GM18517 (cell line): ENCODE measurements around the gene STYXL1.
A peak's percentile ranks its signal among the peaks of the same experiment; 100 is the strongest.
"Not testable (repeated sequence)": the region's sequence is repeated elsewhere in the genome, so short reads cannot be mapped to it uniquely, and the experiment has no call there.

ENCODE experiments used
- ATAC-seq: cut with Tn5 transposase; IDR thresholded peaks from one replicate; pipeline ENCODE4 v1.9.1; 2021; ENCODE audit warnings: mild to moderate bottlenecking, moderate library complexity; ENCODE audit not compliant: unreplicated experiment

The STYXL1 gene, protein sequence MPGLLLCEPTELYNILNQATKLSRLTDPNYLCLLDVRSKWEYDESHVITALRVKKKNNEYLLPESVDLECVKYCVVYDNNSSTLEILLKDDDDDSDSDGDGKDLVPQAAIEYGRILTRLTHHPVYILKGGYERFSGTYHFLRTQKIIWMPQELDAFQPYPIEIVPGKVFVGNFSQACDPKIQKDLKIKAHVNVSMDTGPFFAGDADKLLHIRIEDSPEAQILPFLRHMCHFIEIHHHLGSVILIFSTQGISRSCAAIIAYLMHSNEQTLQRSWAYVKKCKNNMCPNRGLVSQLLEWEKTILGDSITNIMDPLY

DNA sequence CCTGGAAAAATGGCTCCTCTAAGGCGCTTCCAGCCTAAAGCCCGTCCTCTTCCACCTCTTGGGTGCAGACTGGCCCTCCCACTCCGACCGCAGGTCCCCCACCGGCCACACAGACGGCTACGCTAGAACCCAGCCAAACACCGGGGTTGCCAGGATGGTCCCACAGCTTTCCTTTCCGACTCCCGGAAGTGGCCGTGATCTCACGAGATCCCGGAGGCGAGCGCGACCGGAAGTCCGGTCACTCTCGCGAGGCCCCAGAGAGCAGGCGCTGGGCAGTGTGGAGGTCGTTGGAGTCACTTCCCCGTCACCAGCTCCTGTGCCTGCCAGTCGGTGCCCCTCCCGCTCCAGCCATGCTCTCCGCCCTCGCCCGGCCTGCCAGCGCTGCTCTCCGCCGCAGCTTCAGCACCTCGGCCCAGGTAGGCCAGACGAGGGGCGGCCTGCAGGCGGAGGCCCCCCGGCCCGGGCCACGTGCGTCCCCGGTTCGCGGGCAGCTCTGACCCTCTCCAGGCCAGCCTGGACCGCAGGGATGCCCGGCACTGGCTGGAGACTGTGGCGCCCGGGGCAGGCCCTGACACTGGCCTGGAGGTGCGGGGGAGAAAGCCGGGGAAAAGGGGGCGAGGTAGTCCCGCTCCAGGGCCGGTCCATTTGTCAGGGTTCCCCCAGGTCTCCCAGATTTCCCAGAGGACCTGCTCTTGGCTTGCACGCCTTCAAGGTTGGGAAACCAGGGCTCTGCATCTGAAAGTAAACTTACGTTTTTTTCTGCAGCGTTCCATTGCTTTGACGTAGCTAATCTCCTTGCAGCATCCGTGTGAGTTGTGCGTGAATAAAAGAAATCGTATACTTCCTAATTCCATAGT lies at the start of gene STYXL1, which contains the start of gene MDH2:
TSS of gene STYXL1 (minus strand) at position 190 of the 857 bp plus-strand sequence. CDS start 17,477 bp downstream, outside the sequence.
TSS of gene MDH2 (plus strand) at position 296 of the 857 bp plus-strand sequence. CDS start at position 351, 55 bp downstream.
- ATAC-seq: peak; percentile 93

DNA sequence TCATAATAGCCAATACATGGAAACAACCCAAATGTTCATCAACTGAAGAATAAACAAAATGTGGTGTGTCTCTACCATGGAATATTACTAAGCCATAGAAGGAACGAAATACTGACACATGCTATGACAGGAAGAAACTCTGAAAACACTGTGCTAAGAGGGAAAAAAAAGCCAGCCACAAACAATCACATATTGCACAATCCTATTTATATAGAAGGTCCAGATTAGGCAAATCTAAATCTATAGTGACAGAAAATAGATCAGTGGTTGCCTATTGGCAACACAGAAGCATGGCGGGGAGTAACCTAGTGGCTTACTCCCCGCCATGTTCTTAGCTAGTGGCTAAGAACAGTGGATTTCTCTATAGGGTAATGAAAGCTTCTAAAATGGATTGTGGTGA lies 48.1 kb upstream of the STYXL1 start:
- ATAC-seq: no peak

DNA sequence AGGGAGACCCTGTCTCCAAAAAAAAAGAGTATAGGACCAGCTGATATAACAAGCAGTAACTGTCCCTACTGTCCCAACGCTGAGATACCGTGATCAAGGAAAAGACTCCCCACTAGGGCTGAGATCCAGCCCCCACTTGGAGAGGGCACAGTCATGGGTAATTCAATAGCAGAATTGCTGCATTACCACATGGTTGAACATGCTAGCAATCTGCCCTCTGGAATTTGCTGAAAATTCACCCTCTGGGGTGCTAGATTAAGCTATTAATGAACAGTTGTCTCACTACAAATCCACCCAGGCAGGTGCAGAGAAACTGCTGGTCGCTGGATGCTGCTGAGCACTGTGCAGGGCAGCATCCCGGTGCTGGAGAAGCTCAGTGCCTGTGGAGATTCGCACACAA lies 46.5 kb upstream of the STYXL1 start:
- ATAC-seq: not testable (repeated sequence)

DNA sequence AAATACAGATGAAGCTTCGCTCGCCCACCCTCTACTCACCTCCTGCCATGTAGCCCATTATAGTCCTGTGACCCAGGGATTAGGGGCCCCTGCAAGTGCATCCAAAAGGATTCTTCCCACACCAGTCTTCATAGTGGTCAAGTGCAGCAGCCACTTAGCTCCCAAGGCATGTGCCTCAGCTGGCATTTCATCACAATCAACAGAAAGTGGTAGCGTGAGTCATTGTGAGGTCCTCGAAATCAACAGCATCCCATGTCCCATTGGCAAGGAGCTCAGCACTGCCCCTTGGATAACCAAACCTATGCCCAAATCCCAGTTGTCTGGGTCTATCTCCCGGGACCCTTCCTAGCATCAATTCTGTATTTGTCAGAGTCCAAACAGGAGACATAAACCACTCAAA lies 45.7 kb upstream of the STYXL1 start:
- not testable (repeated sequence) for ATAC-seq

DNA sequence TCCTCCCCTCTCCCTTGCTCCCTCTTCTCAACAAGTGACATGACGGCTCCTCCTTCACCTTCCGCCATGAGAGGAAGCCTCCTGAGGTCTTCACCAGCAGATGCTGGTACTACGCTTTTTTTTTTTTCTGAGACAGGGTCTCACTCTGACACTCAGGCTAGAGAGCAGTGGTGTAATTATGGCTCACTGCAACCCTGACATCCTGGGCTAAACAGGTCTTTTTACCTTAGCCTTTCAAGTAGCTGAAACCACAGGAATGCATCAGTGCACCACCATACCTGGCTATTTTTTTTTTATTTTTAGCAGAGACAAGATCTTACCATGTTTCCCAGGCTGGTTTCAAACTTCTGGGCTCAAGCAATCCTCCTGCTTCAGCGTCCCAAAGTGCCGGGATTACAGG lies 43.7 kb upstream of the STYXL1 start:
- ATAC-seq: no peak

DNA sequence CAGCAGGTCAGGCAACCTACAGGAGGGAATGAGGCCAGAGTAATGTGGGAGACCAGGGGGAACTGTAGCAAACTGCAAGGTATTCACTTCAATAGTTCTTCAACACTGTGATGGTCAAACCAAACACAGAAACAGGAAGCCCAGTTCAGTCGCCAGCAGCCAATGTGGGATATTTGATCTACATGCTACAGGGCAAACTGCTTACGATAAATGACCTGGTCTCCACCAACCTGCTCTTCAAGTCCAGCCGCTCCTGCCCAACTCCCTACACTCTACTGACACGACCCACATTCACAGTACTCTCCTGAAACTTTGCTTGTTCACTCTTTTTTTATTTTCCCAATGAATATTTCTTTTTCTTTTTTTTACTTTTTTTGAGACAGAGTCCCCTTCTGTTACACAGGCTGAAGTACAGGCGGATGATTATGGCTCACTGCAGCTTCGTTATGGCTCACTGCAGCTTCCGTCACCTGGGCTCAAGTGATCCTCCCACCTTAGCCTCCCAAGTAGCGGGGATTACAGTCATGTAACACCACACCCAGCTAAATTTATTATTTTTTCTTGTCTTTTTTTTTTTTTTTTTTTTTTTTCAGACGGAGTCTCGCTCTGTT lies 42.2 kb upstream of the STYXL1 start:
- ATAC-seq: no peak

DNA sequence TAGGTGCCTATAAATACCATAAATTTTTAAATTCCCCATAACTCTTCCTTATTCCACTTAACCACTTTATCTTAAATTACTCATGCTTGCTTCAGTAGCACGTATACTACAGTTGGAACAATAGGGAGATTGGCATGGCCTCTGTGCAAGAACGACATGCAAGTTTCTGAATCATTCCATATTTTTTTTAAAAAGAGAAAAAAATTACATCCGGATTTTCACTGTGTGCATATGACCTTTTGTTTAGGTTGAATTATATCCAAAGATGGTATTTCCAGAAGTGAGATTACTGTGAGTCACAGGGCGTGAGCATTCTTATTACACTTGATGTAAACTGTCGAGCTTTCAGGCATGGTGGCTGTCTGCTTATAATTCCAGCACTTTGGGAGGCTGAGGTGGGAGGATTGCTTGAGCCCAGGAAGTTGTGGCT lies 39.6 kb upstream of the STYXL1 start:
- not testable (repeated sequence) for ATAC-seq

DNA sequence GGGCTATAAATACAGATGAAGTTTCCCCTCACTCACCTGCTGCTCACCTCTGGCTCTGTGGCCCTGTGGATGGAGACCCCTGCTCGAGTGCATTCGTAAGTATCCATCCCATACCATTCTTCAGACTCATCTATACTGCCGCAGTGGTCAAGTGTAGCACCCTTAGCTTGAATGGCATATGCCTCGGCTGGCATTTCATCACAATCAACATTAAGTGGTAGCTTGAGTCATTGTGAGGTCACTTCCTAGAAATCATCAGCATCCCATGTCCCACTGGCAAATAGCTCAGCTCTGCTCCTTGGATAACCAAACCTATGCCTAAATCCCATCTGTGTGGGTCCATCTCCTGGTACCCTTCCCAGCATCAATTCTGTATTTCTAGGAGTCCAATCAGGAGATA lies 38.3 kb upstream of the STYXL1 start:
- ATAC-seq: no peak

DNA sequence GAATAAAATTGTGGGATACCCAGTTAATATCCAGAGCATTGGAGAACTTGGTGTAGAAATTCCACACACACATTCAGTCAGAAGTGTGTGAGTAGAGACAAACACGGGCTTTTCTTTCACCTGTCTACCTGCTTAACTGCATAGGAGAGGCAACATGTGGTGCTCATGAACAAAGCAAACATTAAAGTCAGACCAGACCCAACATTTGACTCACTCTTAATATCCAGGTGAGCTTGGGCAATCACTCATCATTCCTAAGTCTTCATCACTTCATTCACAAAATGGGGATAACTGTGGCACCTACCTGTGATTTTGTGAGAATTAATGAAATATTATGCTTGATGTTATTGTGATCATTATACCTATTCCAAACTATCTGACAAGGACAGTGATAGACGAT lies 36.3 kb upstream of the STYXL1 start:
- ATAC-seq: not testable (repeated sequence)

DNA sequence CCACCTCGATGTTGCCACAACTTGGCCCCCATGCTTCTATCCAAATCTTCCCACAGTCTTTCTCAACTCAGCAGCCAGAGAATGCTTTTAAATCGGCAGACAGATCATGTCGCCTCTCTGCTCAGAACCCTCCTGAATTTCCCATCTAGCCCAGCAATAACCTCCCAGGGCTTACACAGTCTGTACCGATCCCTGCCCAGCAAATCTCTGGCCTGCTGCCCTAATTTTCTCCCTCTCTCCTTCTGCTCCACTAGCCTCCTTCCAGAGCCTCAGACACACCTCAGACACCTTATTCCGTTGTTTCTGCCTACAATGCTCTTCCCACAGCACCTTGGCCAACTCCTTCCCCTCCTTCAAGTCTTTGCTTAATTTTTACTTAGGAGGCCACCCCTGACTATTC lies 32.4 kb upstream of the STYXL1 start:
- ATAC-seq: no peak

DNA sequence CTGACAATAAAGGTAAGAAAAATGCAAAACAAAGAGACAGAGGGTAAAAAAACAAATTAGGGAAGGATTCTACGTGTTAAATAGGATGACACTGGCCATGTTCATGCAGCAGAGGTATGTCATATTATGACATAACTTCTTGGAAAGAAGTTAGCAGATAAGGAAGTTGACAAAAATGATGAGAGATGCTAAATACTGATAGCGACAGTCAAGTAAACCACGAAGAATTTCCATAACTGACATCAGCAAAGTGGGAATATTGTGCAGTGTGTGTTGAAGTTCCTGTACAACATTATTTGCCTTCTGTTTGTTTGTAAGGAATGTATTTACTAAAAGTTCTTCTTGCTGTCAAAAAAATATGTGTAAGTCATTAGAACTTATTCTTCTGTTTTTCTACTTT lies 29.6 kb upstream of the STYXL1 start:
- ATAC-seq: no peak

DNA sequence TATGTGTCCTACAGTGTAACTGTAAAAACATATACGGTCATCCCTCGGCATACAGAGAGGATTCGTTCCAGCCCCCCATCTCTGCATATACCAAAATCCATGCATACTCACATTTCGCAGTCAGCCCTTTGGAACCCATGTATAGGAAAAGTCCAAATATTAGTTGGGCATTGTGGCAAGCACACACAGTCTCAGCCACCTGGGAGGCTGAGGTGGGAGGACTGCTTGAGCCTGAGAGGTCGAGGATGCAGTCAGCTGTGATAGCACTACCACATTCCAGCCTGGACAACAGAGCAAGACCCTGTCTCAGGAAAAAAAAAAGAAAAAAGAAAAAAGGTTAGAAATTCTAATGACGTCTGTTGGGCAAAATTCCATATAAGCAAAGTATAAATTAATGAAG lies 29.2 kb upstream of the STYXL1 start:
- no peak for ATAC-seq

DNA sequence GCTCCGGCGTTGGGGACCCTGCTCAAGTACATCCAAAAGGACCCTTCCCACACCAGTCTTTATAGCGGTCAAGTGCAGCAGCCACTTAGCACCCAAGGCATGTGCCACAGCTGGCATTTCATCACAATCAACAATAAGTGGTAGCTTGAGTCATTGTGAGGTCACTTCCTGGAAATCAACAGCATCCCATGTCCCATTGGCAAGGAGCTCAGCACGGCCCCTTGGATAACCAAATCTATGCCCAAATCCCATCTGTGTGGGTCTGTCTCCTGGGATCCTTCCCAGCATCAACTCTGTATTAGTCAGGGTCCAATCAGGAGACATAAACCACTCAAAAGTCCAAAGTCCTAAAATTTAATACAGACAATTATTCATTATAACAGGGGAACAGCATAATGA lies 27.2 kb upstream of the STYXL1 start:
- ATAC-seq: no peak

DNA sequence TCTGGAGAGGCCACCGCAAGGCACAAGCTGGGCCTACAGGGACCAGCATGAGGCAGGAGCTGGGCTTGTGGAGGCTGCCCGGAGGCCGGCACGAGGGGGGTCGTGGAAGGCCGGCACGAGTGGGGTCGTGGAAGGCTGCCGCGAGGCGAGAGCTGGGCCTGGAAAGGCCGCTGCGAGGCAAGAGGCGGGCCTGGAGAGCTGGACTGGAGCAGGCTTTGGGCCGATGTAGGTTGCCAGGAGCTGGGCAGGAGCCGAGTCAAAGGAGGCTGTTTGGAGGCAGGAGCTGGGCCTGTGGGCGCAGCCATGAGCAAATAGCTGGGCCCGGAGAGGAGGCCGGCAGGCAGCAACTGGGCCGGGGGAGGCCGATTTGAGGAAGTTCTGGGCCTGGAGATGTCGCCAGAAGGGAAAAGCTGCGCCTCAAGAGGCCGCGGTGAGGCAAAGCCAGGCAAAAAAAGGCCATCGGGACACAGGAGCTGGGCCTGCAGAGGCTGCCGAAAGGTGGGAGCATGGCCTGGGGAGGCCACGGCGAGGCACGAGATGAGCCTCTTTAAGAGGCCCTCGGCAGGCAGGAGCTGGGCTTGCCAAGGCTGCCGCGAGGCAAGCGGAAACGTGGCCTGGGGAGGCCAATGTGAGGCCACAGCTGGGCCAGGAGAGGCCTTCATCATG lies 26.6 kb upstream of the STYXL1 start:
- ATAC-seq: no peak

DNA sequence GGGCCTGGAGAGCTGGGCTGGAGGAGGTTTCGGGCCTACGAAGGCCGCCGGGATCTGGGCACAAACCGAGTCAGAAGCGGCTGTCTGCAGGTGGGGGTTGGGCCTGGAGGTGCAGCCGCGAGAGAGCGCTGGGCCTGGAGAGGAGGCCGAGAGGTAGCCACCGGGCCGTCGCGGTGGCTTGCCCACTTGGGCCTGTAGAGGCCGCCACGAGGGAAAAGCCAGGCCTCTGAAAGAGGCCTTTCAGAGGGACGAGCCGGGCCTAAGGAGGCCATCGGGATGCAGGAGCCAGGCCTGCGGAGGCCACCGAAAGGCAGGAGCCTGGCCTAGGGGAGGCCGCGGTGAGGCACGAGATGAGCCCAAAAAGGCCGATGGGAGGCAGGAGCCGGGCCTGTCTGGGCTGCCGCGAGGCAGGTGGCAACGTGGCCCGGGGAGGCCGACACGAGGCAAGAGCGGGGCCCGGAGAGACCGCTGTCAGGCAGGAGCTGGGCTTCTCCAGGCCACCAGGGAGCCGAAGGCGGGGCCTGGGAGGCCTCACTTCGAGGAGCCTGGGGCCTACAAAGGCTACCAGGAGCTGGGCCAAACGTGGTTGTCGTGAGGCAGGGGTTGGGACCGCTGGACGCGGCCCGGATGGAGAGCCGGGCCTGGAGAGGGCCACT lies 25.7 kb upstream of the STYXL1 start:
- no peak for ATAC-seq

DNA sequence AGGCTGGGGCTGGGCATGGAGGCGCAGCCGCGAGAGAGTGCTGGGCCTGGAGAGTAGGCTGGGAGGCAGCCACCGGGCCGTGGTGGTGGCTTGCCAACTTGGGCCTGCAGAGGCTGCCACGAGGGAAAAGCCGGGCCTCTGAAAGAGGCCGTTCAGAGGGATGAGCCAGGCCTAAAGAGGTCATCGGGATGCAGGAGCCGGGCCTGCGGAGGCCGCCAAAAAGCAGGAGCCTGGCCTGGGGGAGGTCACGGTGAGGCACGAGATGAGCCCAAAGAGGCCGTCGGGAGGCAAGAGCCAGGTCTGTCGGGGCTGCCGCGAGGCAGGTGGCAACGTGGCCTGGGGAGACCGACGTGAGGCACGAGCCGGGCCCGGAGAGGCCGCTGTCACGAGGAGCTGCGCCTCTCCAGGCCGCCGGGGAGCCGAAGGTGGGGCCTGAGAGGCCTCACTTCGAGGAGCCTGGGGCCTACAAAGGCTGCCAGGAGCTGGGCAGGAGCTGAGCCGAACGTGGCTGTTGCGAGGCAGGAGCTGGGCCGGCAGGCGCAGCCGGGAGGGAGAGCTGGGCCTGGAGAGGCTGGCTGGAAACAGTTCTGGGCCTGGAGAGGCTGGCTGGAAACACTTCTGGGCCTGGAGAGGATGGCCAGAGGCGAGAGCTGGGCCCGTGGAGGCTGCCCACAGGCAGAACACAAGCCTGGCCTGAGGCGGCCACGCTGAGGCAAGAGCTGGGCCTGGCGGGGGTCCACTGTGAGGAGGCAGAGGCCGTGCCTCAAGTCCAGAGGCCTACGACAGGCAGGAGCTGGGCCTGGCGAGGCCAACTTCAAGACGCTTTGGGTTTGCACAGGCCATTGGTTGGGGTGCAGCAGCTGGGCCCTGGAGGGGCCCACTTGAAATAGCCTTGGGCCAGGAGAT lies 24.7 kb upstream of the STYXL1 start:
- no peak for ATAC-seq

DNA sequence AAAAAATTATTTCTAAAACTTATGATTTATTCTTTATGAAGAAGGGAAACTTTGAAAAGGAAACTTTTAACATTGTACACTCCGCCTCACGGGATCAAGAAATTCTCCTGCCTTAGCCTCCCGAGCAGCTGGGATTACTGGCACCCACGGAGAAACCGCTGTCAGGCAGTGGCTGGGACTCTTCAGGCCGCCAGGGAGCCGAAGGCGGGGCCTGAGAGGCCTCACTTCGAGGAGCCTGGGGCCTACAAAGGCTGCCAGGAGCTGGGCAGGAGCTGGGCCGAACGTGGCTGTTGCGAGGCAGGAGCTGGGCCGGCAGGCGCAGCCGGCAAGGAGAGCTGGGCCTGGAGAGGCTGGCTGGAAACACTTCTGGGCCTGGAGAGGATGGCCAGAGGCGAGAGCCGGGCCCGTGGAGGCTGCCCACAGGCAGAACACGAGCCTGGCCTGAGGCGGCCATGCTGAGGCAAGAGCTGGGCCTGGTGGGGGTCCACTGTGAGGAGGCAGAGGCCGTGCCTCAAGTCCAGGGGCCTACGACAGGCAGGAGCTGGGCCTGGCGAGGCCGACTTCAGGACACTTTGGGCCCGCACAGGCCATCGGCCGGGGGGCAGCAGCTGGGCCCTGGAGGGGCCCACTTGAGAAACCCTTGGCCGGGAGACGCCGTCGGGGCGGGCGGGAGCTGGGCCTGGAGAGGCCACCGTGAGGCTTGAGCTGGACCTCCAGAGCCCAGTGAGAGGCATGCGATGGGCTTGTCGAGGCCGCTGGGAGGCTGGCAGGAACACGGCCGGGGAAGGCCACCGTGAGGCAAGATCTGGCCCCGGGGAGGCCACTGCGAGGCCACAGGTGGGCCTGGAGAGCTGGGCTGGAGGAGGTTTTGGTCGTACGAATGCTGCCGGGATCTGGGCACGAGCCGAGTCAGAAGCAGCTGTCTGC lies 23.8 kb upstream of the STYXL1 start:
- no peak for ATAC-seq

DNA sequence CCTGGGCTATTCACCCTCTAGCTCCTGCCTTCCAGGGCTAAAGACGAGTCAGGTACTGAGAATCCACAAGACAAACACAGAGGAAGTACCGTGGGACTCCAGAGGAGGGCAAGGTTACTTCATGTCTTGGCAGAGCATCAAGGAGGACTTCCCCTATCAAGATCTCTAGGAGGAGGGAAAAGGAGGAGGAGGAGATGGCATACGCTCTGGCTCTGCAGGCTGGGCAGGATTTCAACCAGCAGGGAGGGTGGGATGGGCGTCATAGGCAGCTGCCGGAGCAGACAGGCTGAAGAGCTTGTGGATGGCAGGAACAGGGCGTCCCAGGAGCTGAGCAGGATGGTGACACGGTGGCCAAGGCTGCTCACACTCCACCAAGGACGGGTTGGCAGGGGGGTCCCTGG lies 21.4 kb upstream of the STYXL1 start:
- no peak for ATAC-seq
